Fibroblast of lung (primary cell): ENCODE data around the gene CTDP1. TPM values are rescaled to one million over a fixed set of nuclear protein-coding genes. Genes with fewer than 3 reads are reported as not detected.

Experiments used
- DNase-seq, 2 donors: peaks; one replicate each; pipeline versions ENCODE4 v3.0.0 to v3.0.0-alpha.2; 2010; ENCODE audit warnings: low read depth in 2 of 2
- H2AFZ ChIP-seq: 2 replicates; pipeline ENCODE4 v1.5.1; 2012; ENCODE audit warnings: low read length, control low read depth, inconsistent platforms
- H3K27ac ChIP-seq: 2 replicates; pipeline ENCODE4 v1.5.1; 2011; ENCODE audit warnings: low read length, control low read depth; ENCODE audit not compliant: insufficient read depth
- H3K27me3 ChIP-seq: 2 replicates; pipeline ENCODE4 v1.5.1; 2011; ENCODE audit warnings: mild to moderate bottlenecking, low read length; ENCODE audit not compliant: control insufficient read depth, insufficient read depth
- H3K36me3 ChIP-seq: 2 replicates; pipeline ENCODE4 v1.5.1; 2011; ENCODE audit warnings: low read length; ENCODE audit not compliant: control insufficient read depth, insufficient read depth
- H3K4me1 ChIP-seq: 2 replicates; pipeline ENCODE4 v1.5.1; 2011; ENCODE audit warnings: low read length; ENCODE audit not compliant: control insufficient read depth, insufficient read depth; ENCODE audit errors: extremely low read depth
- H3K4me2 ChIP-seq: 2 replicates; pipeline ENCODE4 v1.5.1; 2011; ENCODE audit warnings: low read length, control low read depth; ENCODE audit not compliant: insufficient read depth; ENCODE audit errors: extremely low read depth
- H3K4me3 ChIP-seq, 4 experiments: fragments of 200-600 bp in 1 of 4; sonication (generic) in 1 of 4; replicated peaks in 1 of 4; 2 replicates each; pipeline ENCODE4 v1.5.1; 2011 to 2016; ENCODE audit warnings: low read length in 4 of 4, low read depth in 3 of 4, mild to moderate bottlenecking in 3 of 4, control low read depth in 2 of 4, inconsistent platforms in 1 of 4, mixed read lengths in 1 of 4; ENCODE audit not compliant: insufficient read depth in 1 of 4; ENCODE audit errors: control extremely low read depth in 1 of 4
- H3K79me2 ChIP-seq: 2 replicates; pipeline ENCODE4 v1.5.1; 2012; ENCODE audit warnings: mild to moderate bottlenecking, low read length, inconsistent platforms; ENCODE audit not compliant: control insufficient read depth, insufficient read depth
- H3K9ac ChIP-seq: 2 replicates; pipeline ENCODE4 v1.5.1; 2011; ENCODE audit warnings: mild to moderate bottlenecking, low read length, control low read depth; ENCODE audit not compliant: insufficient read depth
- H3K9me3 ChIP-seq: 2 replicates; pipeline ENCODE4 v1.5.1; 2012; ENCODE audit warnings: low read depth, low read length; ENCODE audit not compliant: control insufficient read depth, insufficient read depth
- H4K20me1 ChIP-seq: 2 replicates; pipeline ENCODE4 v1.5.1; 2011; ENCODE audit warnings: low read length; ENCODE audit not compliant: control insufficient read depth, insufficient read depth; ENCODE audit errors: extremely low read depth
- EZH2 ChIP-seq: IDR thresholded peaks from 2 replicates; pipeline ENCODE4 v1.5.1; 2012; ENCODE audit warnings: low read length, control low read depth, mild to moderate bottlenecking; ENCODE audit errors: missing control alignments
- polyA plus RNA-seq, 2 donors: library from polyadenylated mRNA; depleted of rRNA in 1 of 2; stranded (reverse) in 1 of 2; unstranded in 1 of 2; fragments of >200 nt; gene quantifications; 2 replicates each; pipeline ENCODE4 v1.2.1, GENCODE V29; 2011 to 2012; ENCODE audit warnings: missing spikeins in 1 of 2
- total RNA-seq: library from RNA; depleted of rRNA; stranded (reverse); fragments of >200 nt; gene quantifications from 2 replicates; pipeline ENCODE4 v1.2.1, GENCODE V29; 2014
- TF ChIP-seq, protein P1 (sequence below), 2 donors: IDR thresholded peaks in 1 of 2; conservative IDR thresholded peaks in 1 of 2; 1 replicate in 1 of 2; 2 replicates in 1 of 2; pipeline ENCODE4 v1.5.1; 2011 to 2012; ENCODE audit warnings: low read length in 2 of 2, control low read depth in 1 of 2, inconsistent platforms in 1 of 2, low read depth in 1 of 2, mild to moderate bottlenecking in 1 of 2

Gene CTDP1
- total and polyA plus RNA-seq, 2 donors (not counting 1 experiment from before 2014, with no cell fraction given) = 6.4 to 24.8 TPM

DNA sequence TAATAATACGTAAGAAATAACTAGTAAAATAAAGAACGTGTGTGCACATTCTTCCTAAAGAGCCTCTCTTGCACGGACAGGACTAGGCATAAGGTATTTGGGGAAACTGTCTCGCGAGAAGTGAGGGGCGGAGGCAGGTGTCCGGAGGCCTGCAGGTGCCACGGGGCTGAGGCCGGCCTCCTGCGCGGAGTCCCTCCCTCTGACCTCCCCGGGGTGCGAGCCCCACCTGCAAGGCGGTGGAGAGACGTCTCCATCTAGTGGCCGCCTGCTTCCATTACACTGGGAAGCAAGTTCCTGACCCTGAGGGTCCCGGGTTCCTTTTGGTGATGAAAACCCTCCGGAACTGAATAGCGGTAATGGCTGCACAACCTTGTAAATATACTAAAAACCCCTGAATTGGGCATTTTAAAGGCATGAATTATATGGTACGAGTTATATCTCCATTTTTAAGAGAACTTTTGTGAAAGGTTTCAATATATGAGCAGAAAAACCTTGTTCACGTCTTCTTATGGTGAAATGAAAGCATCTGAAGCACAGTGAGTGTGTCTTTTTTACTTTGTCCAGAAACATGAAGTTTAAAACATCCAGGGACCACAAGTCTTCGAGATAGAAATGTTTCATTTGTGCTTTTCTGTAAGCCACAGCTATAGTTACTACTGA, 35.5 kb upstream of the CTDP1 start:
- H3K9me3 ChIP-seq = no peaks in the 10 kb centered on the region
- no peak overlapping the region for H3K9ac ChIP-seq
- H3K4me2 ChIP-seq = no peak overlapping the region
- H3K36me3 ChIP-seq = no peaks in the 10 kb centered on the region
- H2AFZ ChIP-seq = no peak overlapping the region
- peak; percentile 36 to 51 for DNase-seq
- H4K20me1 ChIP-seq = no peaks in the 10 kb centered on the region
- no peaks in the 10 kb centered on the region for H3K79me2 ChIP-seq
- H3K27me3 ChIP-seq = no peaks in the 10 kb centered on the region
- no peak overlapping the region for H3K4me3 ChIP-seq
- H3K4me1 ChIP-seq = no peaks in the 10 kb centered on the region
- no peak overlapping the region for H3K27ac ChIP-seq
- TF ChIP-seq, protein P1, sequence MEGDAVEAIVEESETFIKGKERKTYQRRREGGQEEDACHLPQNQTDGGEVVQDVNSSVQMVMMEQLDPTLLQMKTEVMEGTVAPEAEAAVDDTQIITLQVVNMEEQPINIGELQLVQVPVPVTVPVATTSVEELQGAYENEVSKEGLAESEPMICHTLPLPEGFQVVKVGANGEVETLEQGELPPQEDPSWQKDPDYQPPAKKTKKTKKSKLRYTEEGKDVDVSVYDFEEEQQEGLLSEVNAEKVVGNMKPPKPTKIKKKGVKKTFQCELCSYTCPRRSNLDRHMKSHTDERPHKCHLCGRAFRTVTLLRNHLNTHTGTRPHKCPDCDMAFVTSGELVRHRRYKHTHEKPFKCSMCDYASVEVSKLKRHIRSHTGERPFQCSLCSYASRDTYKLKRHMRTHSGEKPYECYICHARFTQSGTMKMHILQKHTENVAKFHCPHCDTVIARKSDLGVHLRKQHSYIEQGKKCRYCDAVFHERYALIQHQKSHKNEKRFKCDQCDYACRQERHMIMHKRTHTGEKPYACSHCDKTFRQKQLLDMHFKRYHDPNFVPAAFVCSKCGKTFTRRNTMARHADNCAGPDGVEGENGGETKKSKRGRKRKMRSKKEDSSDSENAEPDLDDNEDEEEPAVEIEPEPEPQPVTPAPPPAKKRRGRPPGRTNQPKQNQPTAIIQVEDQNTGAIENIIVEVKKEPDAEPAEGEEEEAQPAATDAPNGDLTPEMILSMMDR (conservative IDR thresholded peaks at IDR 0.05 in 1 of 2, IDR thresholded peaks at IDR 0.05 in 1 of 2; ENCODE audit: low read depth in 1 of 2, low read length in 2 of 2) = peak; percentile 94 to 97
- TF ChIP-seq EZH2 = no peak

DNA sequence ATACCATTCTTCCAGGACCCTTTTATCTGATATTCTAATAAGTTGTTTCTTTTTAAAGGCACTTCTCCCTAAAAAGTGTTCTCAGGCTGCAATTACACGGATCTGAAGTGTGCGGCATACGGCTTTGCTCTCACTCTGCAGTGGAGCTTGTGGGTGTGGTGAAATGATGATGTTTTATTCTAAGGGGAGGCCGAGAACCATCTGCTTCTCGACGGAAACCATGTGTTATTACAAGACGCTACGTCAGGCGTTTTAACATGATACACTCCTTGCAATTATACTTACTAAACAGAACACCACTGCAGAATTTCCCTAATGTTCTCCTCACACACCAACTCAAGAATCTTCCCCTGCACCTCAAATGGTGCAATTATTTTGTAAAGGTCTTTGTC, 34.9 kb upstream of the CTDP1 start:
- DNase-seq = peak in 1 of 2 donors; percentile 56
- H3K36me3 ChIP-seq = no peaks in the 10 kb centered on the region
- no peak overlapping the region for H2AFZ ChIP-seq
- TF ChIP-seq EZH2 = no peak
- TF ChIP-seq, protein P1 (conservative IDR thresholded peaks at IDR 0.05 in 1 of 2, IDR thresholded peaks at IDR 0.05 in 1 of 2; ENCODE audit: low read depth in 1 of 2, low read length in 2 of 2) = no peak
- no peak overlapping the region for H3K9ac ChIP-seq
- H3K4me1 ChIP-seq = no peaks in the 10 kb centered on the region
- H4K20me1 ChIP-seq = no peaks in the 10 kb centered on the region
- no peak overlapping the region for H3K4me3 ChIP-seq
- no peak overlapping the region for H3K4me2 ChIP-seq
- no peaks in the 10 kb centered on the region for H3K79me2 ChIP-seq
- H3K9me3 ChIP-seq = no peaks in the 10 kb centered on the region
- H3K27me3 ChIP-seq = no peaks in the 10 kb centered on the region
- H3K27ac ChIP-seq = no peak overlapping the region

DNA sequence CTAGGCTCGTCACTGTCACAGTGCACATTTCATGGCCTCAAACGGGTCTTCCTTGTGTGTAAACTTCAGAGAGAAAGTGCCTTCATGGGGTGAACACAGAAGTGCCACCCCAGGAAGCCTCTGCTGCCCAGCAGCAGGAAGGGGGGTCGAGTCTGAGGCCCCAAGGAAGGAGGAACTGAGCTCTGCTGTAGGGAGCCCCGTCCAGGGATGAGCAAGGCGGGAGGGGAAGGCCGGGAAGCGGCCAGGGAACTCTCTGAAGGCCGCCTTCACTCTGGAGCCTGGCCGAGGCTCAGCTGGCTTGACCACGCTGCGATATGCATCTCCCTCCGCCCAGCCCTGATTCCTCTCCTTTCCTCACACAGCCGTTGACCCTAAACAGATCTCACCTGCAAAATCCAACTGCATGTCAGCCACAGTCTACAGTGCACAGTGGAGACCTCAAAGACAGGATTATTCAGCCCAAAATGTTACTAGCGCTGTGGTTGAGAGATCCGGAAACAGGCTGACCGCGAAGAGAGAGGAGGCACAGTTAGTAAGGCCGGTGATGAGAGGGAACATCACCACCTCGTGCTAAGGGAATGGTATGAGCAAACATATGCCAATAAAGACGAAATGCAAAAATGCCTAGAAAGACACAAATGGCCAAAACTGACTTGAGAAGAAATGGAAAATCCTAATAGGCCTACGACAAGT, 34.2 kb upstream of the CTDP1 start:
- Histone ChIP-seq H4K20me1 (no peaks in the 10 kb centered on the region), H3K36me3 (no peaks in the 10 kb centered on the region), H3K27ac (no peak overlapping the region), H3K27me3 (no peaks in the 10 kb centered on the region), H3K4me3 (no peak overlapping the region), H3K9me3 (no peaks in the 10 kb centered on the region), H3K4me2 (no peak overlapping the region), H3K4me1 (no peaks in the 10 kb centered on the region), H3K9ac (no peak overlapping the region), H2AFZ (no peak overlapping the region), H3K79me2 (no peaks in the 10 kb centered on the region)
- DNase-seq = no peak
- no peak for TF ChIP-seq EZH2
